ENCODE results near the gene TBX3.

Gene TBX3

GRCh38 chr12:114697741-114698565, 14.0 kb upstream of the TBX3 start:
- peak; percentile 78 for DNase-seq

DNA sequence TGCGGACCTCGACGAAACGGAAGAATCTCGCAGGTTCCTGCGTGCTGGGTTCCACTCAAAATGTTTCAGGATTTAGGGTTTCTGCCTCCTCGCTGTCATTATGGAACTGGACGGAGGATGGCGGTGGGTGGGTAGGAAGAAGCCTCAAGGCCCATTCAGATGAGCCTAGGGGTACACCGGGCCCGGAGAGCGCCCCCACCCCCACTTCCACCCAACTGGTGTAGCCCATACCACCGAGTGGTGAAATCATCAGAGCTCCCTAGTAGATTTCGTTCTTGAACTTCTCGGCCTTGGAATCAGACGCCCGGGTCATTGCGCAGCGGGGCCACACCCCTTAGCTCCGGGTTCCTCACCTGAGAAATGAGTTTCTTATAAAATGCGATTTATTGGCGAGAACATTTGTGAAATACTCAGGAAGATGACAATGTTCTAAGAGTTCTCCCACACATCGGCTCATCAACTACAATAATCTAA, 13.3 kb upstream of the TBX3 start:
- no peak for DNase-seq

- DNase-seq: no peak
Measured at GRCh38 chr12:114696443-114697242, 12.7 kb upstream of the TBX3 start.

DNA sequence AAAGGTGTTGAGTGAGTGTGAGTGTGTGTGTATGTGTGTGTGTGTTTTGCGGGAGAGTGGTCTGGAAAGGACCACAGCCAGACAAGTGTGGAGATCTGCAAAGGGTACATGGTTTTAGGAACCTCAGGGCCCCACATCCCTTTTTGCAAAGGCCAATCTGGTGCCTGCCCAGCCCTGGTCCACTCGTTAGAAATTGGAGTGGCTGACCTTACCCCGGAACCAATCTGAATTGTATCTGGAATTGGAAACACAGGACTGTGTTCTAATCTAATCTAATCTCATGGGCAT, 11.3 kb upstream of the TBX3 start:
- DNase-seq: no peak

GRCh38 chr12:114694436-114695304, 10.7 kb upstream of the TBX3 start:
- DNase-seq: no peak

DNA sequence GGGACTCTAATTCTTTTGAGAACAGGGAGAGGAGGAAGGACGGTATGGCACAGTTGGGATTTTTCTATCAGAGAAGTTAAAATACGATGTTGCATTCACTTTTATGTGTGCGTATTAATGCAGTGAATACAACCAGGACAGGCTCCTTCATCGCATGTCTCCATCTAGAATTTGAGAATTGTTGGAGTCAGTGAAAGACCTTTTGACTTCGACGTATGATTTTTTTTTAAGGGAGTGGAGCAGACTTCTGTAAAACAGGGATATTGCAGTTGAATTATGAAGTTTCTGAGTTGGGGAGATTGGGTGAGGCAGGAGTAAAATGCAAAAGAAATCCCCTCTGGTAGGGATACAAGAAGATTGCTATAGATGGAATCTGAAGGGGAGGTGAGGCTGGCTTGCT, 9.6 kb upstream of the TBX3 start:
- DNase-seq: no peak

DNA sequence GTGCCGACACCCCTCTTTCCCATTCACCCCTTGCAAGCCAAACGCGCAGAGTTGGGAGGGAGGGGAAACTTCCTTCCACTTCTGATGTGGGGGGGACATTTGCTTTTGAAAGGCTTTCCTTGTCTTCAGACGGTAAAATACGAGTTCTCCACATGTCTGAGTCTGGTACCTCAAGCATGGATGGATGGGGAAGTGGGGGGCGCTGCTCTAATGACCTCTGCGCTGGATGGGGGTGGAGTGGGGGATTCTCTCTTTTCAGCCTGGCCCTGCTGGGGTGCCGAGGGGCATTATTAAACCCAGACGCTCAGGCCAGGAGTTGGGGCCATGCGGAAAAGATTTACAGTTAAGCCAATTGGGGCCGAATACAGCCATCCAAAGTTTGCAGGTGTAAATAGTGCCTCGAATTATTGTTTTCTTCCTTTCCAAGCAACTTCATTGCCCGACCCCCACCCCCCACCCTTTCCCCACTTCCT, 9.1 kb upstream of the TBX3 start:
- no peak for DNase-seq

- DNase-seq: peak; percentile 65
Measured at GRCh38 chr12:114692186-114693058, 8.4 kb upstream of the TBX3 start.

- no peak for DNase-seq
Measured at GRCh38 chr12:114691763-114692185, 7.8 kb upstream of the TBX3 start.

DNA sequence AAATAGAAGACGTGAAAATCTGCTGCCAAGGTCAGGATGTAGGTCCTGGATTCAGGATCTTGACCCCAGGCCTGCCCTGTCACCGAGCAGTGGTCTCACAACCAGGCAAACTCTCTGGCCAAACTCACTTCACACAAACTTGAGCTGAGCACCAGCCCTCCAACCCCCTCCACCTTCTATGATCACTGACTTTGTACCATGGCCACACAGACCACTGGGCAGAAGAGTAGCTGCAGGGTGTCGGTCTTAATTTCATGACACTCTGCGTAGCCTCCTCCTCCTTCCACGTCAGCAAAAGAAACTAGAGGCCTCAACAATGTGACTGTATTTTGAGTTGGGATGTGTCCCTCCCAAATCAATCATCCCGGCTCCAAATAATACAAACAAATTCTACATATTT, 7.2 kb upstream of the TBX3 start:
- DNase-seq: no peak

GRCh38 chr12:114690267-114691135, 6.5 kb upstream of the TBX3 start:
- no peak for DNase-seq

- DNase-seq: no peak
Measured at GRCh38 chr12:114689075-114689994, 5.4 kb upstream of the TBX3 start.

DNA sequence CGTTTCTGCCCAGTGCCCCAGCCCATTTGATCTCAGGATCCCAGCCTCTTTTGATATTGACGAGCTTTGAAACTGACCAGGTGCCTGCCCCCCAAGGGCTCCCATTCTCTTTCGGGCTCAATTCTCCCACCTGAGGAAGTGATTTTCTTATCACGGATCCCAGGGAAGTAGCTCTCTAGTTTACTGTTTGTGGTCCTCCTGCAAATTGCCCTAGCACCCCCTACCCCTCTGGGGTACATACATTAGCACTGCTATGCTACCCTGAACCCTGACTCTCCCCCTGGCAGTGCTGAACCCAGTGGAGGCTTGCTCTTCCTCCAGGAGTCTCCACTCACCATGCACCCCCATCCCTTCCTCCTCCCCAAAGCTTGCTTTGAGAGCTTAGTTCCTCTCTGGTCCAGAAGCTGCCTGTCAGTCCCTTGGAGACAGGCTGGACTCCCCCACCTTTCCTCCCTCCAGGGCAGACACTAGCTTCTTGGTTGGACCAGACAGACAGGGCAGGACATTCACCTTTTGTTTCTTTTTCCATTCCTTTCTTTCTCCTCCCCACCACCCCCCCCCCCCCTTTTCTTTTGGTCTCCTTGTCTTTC, 4.4 kb upstream of the TBX3 start:
- DNase-seq: peak; percentile 46

GRCh38 chr12:114687802-114688201, 3.8 kb upstream of the TBX3 start:
- no peak for DNase-seq

DNA sequence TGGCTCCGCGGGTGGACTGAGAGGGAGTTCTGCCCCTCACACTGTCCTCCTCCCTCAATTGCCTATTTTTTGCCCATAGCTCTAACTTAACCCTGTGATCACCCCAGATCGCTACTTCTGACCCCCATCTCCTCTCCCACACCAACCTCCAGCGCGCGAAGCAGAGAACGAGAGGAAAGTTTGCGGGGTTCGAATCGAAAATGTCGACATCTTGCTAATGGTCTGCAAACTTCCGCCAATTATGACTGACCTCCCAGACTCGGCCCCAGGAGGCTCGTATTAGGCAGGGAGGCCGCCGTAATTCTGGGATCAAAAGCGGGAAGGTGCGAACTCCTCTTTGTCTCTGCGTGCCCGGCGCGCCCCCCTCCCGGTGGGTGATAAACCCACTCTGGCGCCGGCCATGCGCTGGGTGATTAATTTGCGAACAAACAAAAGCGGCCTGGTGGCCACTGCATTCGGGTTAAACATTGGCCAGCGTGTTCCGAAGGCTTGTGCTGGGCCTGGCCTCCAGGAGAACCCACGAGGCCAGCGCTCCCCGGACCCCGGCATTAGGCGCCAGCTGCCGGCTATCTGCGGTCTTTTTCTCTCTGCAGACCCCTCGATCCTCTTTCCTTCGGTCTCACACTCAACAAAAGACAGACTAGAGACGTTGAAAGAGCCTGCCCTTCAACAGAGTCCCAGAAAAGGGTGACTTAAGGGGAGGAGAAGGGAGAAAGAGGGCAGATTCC, 3.0 kb upstream of the TBX3 start:
- DNase-seq: peak; percentile 80

DNA sequence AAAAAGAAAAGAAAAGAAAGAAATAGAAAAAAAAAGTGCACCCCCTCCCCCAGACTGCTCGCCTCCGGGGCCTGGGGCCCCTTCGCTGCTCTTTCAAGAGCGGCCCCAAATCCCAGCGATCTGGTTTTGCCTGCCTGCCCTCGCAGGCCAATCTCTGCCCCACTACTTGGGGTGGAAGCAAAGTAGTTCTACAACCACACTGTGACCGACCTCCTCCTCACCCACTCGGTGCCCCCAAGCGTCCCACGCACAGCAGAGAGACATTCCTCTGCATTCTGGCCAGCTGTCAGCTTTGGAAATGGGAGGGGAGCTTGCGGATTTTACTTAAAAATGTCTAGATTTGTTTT, 2.4 kb upstream of the TBX3 start:
- DNase-seq: peak; percentile 72

DNA sequence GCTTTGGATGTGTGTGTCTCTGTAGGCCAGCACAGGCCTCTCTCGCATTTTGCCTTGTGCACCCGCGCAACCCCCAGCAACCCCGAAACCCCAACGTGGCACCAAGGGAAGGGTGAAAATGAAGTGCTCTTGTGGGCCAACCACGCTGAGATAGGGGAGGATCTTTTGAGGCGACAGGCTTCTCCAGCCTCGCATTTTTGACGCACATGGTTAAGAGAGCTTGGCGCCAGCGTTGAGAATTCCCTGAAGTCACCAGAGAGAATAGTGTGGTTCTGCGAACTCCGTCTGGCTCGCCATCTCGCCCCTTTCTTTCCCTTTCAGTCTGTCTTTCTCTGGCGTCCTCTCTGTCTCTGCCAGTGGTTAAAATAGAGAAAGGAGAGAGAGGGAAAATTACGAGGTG, 1.9 kb upstream of the TBX3 start:
- DNase-seq: peak; percentile 69

DNA sequence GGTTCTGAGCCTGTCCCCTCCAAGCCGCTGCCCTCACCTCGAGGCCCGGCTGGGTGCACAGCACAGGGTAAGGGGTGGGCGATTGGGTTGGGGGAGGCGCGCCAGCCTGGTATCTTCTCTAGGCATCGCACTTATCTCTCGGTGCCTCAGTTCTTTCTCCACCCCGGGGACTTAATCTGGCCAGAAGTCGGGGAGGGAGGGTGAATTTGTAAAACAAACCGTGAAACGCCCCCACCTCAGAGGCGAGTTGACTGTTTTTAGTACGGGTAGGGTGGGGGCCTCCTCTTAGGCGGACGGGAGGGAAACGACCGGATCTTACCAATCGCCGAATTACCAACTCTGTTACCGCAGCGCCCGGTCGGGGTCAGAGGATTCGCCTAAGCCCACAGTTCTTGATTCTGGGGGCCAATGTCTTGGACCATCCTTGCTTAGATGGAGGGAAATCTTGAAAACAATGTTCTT, 1.4 kb upstream of the TBX3 start:
- DNase-seq: no peak

Data from right kidney (tissue), 1 donor.